Psoas muscle (tissue), 8 donors: ENCODE data around the gene BUB1B. TPM values are rescaled to one million over a fixed set of nuclear protein-coding genes. Genes with fewer than 3 reads are reported as not detected.

Experiments used
- ATAC-seq, 4 donors: fragments of 200-7000 bp; cut with Tn5 transposase; one replicate each; pipeline ENCODE4 v1.9.1; 2020; ENCODE audit warnings: moderate library complexity in 3 of 4, mild to moderate bottlenecking in 2 of 4
- DNase-seq, 2 donors: peaks; one replicate each; pipeline ENCODE4 v3.0.0-alpha.2; 2020
- H3K27ac ChIP-seq: fragments of 200-600 bp; one replicate; pipeline ENCODE4 v1.8.0; 2022
- H3K27me3 ChIP-seq, 3 donors: fragments of 200-600 bp in 1 of 3; one replicate each; pipeline versions ENCODE4 v1.6.1 to v1.8.0; 2013 to 2022; ENCODE audit warnings: low read length in 2 of 3, mild to moderate bottlenecking in 2 of 3, moderate library complexity in 1 of 3; ENCODE audit not compliant: insufficient read depth in 3 of 3
- H3K36me3 ChIP-seq, 2 donors: fragments of 200-600 bp in 1 of 2; one replicate each; pipeline versions ENCODE4 v1.6.1 to v1.8.0; 2013 to 2022; ENCODE audit warnings: low read depth in 1 of 2, mild to moderate bottlenecking in 1 of 2, moderate library complexity in 1 of 2; ENCODE audit not compliant: insufficient read depth in 1 of 2
- H3K4me1 ChIP-seq: fragments of 200-600 bp; one replicate; pipeline ENCODE4 v1.8.0; 2022
- H3K4me3 ChIP-seq: fragments of 200-600 bp; one replicate; pipeline ENCODE4 v1.8.0; 2022; ENCODE audit warnings: mild to moderate bottlenecking
- H3K9me3 ChIP-seq: fragments of 200-600 bp; one replicate; pipeline ENCODE4 v1.8.0; 2022
- CTCF ChIP-seq: fragments of 200-600 bp; IDR thresholded peaks from one replicate; pipeline ENCODE4 v1.8.0; 2022; ENCODE audit warnings: antibody characterized with exemption
- WGBS, 3 donors: extraction: QIAGEN DNeasy Blood & Tissue Kit; methylation state at CpG; one replicate each; pipeline versions ENCODE4 v1.1.6 to v1.1.7; 2013; 5-methylcytosine and 5-hydroxymethylcytosine counted together
- intact Hi-C, 2 donors: fragments of 100-400 bp; cut with DNase I; formaldehyde crosslinking; loops; one replicate each; pipeline versions ENCODE4 v1.11.0 to v1.14.2; 2022
- polyA plus RNA-seq, 3 donors: library from polyadenylated mRNA; stranded (reverse); fragments of 200-250 nt; gene quantifications; one replicate each; pipeline ENCODE4 v1.2.3, GENCODE V29; 2013
- total RNA-seq, 4 donors: library from RNA; stranded (reverse); fragmentation: NEBNext Ultra II Directional in 2 of 4; extraction: Animal tissue kit (Norgen Biotek cat#: 25700) in 2 of 4; gene quantifications; one replicate each; pipeline versions ENCODE4 v1.2.1 to v1.2.4, GENCODE V29; 2021 to 2023
- donor health status: healthy with polysubstance abuse.
- donor health status: DM: no; HTN: no; CAD: no; lungs with moderate emphysema.
- donor health status: Bipolar disorder and iron deficiency.
- donor health status: healthy.
- donor health status: DM: yes; HTN: yes; CAD: no.
- donor health status: DM: no; HTN: no; CAD: no.
- donor health status: DM: no; HTN: no; CAD: no.
- donor health status: DM: yes; HTN: yes; CAD: no.

The BUB1B gene
- total and polyA plus RNA-seq, 7 donors: 0.10 to 1.0 (median 0.56) TPM; not detected in 3

GRCh38 chr15:40243126-40243810 lies 82.4 kb downstream of the BUB1B start:
- no peak for ATAC-seq
- no peak for DNase-seq
- no peaks in the 10 kb centered on the region for H3K36me3 ChIP-seq
- no peaks in the 10 kb centered on the region for H3K9me3 ChIP-seq
- H3K27ac ChIP-seq: no peak overlapping the region
- intact Hi-C loops: no loop called here
- H3K4me3 ChIP-seq: no peak overlapping the region
- 81 to 88% (median 86%) methylated on average over 9 of the region's 9 CpGs for WGBS, 3 donors
- TF ChIP-seq CTCF: no peak
- no peaks in the 10 kb centered on the region for H3K4me1 ChIP-seq
- peaks cover 0 to 22% (median 0%) of the 10 kb centered on the region in 3 donors for H3K27me3 ChIP-seq

DNA sequence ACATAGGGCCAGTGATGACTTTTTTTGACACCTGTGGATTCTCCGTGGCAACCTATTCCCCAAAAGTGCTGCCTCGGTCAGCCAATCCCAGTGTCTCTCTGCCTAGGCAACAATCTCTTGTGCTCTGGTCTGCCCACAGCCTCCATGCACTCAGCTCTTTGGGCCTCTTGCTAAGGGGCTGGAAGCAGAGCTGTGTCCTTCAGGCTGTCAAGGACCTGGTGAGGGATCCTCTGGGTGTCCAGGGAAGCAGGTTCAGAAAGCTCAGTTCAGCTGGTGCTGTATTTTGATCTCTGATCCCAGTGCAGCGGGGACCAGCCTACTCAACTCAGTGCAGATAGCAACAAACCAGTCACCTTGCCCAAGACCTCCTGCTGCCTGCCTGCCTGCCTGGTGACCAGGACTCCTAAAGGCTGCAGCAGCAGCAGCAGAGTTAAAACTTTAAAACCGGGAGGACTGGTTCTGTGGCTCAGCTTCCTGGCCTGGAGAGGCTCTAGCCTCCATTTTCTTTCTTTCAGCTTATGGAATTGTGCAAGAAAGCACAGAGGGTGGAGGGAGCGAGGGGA lies 84.2 kb downstream of the BUB1B start:
- ATAC-seq (no peak), DNase-seq (no peak)
- H3K36me3 ChIP-seq: no peaks in the 10 kb centered on the region
- no peak overlapping the region for H3K4me3 ChIP-seq
- no peaks in the 10 kb centered on the region for H3K4me1 ChIP-seq
- WGBS, 3 donors: 72 to 87% (median 78%) methylated on average over 5 of the region's 5 CpGs
- TF ChIP-seq CTCF: no peak
- intact Hi-C loops: no loop called here
- H3K27me3 ChIP-seq: peaks cover 0 to 6% (median 0%) of the 10 kb centered on the region in 3 donors
- H3K9me3 ChIP-seq: no peaks in the 10 kb centered on the region
- H3K27ac ChIP-seq: no peak overlapping the region

DNA sequence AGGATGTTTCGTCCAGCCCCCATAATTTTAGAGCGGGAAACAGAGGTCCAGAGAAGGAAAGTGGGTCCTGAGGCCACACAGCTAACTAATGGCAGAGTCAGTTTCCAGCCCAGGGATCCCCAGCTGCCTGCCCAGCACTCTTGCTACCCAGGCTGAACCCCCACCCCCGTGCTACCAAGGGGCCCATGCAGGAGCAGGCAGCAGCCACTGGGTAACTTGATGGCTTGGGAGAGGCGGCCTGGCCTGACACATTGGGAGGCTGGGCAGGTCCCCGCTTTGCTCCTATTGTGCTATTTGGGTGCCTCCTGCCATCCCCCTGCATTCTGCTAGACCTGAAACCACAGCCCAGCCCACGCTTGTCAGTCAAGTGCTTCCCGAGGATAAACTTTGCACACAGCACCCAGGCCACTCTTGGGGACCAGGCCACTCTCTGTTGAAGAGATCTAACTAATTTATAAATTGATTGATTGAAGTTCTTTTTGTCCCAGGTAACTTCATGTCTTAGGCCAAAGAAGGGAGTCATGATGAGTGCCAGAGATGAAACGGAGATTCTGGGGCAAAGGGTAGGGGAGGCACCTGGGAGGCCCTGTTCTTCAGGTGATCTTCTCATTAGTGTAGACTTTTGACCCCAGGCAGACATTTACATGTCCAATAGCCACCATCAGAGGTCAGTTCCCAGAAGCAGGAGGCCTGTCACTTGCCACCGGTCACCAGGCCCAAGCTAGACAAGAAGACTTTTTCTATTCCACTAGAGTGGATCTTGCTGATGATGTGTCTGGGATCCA lies 85.0 kb downstream of the BUB1B start:
- no peak overlapping the region for H3K27ac ChIP-seq
- H3K9me3 ChIP-seq: no peaks in the 10 kb centered on the region
- H3K4me3 ChIP-seq: no peak overlapping the region
- peak in 1 of 2 donors; percentile 34 for DNase-seq
- no peak for TF ChIP-seq CTCF
- intact Hi-C loops: no loop called here
- no peaks in the 10 kb centered on the region for H3K27me3 ChIP-seq
- H3K4me1 ChIP-seq: no peaks in the 10 kb centered on the region
- no peaks in the 10 kb centered on the region for H3K36me3 ChIP-seq
- WGBS, 3 donors: 86 to 91% (median 88%) methylated on average over 9 of the region's 9 CpGs
- ATAC-seq: no peak

DNA sequence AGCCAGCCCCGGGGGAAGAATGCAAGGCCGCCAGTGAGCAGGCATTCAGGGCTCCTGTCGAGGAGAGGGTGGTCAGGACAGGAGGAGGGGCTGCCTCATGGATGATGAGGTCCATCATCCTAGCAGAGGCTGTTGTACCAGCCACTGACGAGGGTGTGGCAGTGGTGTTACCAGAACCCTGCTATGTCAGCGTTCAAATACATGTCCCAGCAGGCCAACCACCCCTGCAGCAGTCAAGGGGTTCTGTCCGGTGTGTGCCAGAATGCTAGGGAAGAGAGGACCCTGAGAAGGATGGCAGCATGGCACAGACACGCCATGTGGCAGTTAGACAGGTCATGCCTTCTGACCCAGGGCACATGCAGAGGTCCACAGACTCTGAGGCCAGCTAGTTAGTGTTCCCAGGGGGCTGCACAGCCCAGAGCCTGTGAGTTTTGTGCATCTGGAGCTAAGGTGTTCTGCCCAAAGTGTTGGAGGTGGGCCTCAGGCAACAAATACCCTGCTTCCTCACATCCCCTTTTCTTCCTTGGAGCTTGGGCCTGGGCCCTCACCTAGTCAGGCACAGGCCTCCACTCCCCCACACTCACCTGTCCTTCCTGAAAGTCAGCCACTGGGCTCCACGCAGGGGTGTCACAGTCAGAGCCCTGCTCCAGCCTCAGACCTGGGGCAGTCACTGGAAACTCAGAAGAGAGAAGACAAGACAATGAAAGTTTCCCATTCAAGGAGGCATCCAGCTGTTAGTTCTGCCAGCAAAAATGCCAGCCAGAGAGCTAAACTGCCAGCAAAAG lies 85.8 kb downstream of the BUB1B start:
- intact Hi-C loops: no loop called here
- no peaks in the 10 kb centered on the region for H3K27me3 ChIP-seq
- ATAC-seq (no peak), DNase-seq (peak in 1 of 2 donors; percentile 27)
- no peaks in the 10 kb centered on the region for H3K36me3 ChIP-seq
- 92 to 96% (median 93%) methylated on average over 8 of the region's 8 CpGs for WGBS, 3 donors
- no peak overlapping the region for H3K27ac ChIP-seq
- TF ChIP-seq CTCF: no peak
- H3K9me3 ChIP-seq: no peaks in the 10 kb centered on the region
- H3K4me3 ChIP-seq: no peak overlapping the region
- no peaks in the 10 kb centered on the region for H3K4me1 ChIP-seq
